D721Med (cell line): Measurements from ENCODE around the gene CDH13.

Experiments
- DNase-seq: peaks from one replicate; pipeline ENCODE4 v3.0.0; 2011; ENCODE audit warnings: low spot score; ENCODE audit not compliant: insufficient read length
- FAIRE-seq: peaks from 2 replicates; lab custom pipeline; 2011; peaks lifted over from hg19 to GRCh38; lab: Jason Lieb, UNC
- CTCF ChIP-seq: IDR thresholded peaks from 2 replicates; pipeline ENCODE4 v1.5.1; 2012; ENCODE audit warnings: mild to moderate bottlenecking, control low read depth; ENCODE audit not compliant: insufficient read depth; ENCODE audit errors: missing control alignments

CDH13 gene

GRCh38 chr16:82841108-82841507, 214.3 kb downstream of the CDH13 start:
- no peak for DNase-seq
- no peak for TF ChIP-seq CTCF
- FAIRE-seq = no peak

GRCh38 chr16:82843606-82844271, 217.0 kb downstream of the CDH13 start:
- FAIRE-seq (no peak), DNase-seq (no peak)
- no peak for TF ChIP-seq CTCF

- no peak for FAIRE-seq
- DNase-seq = no peak
These were observed 218.3 kb downstream of the CDH13 start for GRCh38 chr16:82845116-82845515.

GRCh38 chr16:82846806-82847205, 220.0 kb downstream of the CDH13 start:
- no peak for TF ChIP-seq CTCF
- no peak for FAIRE-seq
- no peak for DNase-seq

More at GRCh38 chr16:82845116-82845515, 218.3 kb downstream of the CDH13 start:
- no peak for TF ChIP-seq CTCF

GRCh38 chr16:82848013-82848412, 221.2 kb downstream of the CDH13 start:
- no peak for FAIRE-seq
- no peak for DNase-seq
- TF ChIP-seq CTCF = no peak

- TF ChIP-seq CTCF = no peak
- FAIRE-seq (no peak), DNase-seq (no peak)
These were observed 225.7 kb downstream of the CDH13 start for GRCh38 chr16:82852388-82853008.

GRCh38 chr16:82855471-82855870, 228.7 kb downstream of the CDH13 start:
- FAIRE-seq = no peak
- DNase-seq = no peak

More at GRCh38 chr16:82855471-82855870, 228.7 kb downstream of the CDH13 start:
- no peak for TF ChIP-seq CTCF
